Activated CD8-positive, alpha-beta memory T cell treated with anti-CD3 and anti-CD28 coated beads for 36 hours (primary cell): ENCODE data around the gene IFI30. TPM values are rescaled to one million over a fixed set of nuclear protein-coding genes. Genes with fewer than 3 reads are reported as not detected.
"Not testable (repeated sequence)": the region's sequence is repeated elsewhere in the genome, so short reads cannot be mapped to it uniquely, and the experiment has no call there.

Experiments
- CTCF ChIA-PET: fragments of 350-600 bp; sonication (Branson Sonifier 250); formaldehyde crosslinking; loops from one replicate; lab custom pipeline; 2021; ENCODE audit warnings: antibody characterized with exemption; lab: Charles Lee
- POLR2A ChIA-PET: fragments of 350-600 bp; sonication (Branson Sonifier 250); formaldehyde crosslinking; loops from one replicate; lab custom pipeline; 2021; ENCODE audit warnings: antibody characterized with exemption; lab: Charles Lee
- total RNA-seq, 2 experiments: library from RNA; stranded (reverse); gene quantifications; one replicate each; pipeline ENCODE4 v1.2.3, GENCODE V29; 2021

IFI30 gene
- total RNA-seq, 2 experiments from 2014 or later, result 22.5 to 24.6 TPM

DNA sequence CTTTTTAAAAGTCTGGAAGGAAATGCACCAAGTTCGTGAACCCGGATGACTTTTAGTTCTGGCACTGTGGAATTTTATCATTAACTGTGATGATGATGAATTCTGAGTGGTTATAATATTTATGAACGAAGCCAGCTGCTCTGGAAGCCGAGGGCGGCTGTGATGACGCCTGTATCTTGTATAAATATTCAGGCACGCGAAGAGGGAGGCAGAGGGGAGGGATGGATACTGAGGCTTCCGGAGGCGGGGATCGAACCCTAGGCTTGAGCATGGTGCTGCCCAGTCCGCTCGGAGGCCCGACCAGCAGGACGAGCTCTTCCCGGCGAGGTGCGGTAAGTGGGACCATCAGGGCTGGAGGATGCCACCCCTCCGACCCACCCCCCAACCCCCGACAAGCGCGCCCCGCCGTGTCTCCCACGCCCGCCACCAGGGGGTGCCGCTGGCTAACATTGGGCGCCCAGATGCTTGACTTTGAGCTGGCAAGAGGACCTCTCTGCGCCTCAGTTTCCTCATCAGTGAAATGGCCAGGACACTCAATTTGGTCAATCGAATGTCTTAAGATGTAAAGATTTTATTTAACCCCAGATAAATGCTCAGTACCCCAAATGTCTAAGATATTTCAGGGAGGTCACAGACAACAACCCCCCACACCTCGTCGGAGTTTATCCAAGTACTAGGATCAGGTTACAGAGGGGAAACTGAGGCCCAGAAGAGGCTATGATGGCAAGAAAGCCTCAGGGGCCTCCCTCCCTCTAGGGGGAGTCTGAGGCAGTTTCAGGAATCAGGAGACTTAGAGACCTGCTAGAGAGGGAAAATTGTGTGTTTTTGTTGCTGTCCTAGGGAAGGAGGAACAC, 34.7 kb downstream of the IFI30 start:
- ChIA-PET POLR2A (interaction anchor here (0.5 kb wide), 1 partner anchor 208 kb away, joined by 3 read pairs; no protein-coding TSS in a partner anchor), CTCF (interaction anchor here (0.6 to 8.2 kb wide), 14 partner anchors 11 to 131 kb away, joined by 3 to 95 read pairs (median 3); partner anchors contain the start of genes LSM4, MPV17L2 and PDE4C)

DNA sequence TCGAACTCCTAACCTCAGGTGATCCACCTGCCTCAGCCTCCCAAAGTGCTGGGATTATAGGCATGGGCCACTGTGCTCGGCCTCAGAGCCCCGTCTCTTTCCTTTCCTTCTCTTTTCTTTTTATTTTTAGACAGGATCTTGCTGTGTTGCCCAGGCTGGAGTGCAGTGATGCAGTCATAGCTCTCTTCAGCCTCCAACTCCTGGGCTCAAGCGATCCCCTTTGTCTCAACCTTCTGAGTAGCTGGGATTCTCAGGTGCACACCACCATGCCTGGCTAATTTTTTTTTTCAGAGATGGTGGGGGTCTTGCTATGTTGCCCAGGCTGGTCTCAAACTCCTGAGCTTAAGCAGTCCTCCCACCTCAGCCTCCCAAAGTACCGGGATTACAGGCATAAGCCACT, 36.3 kb downstream of the IFI30 start:
- CTCF ChIA-PET, result interaction anchor here (0.7 to 8.2 kb wide), 3 partner anchors 25 to 128 kb away, joined by 3 to 95 read pairs (median 4); a partner anchor contains a TSS
- POLR2A ChIA-PET, result not testable (repeated sequence)

DNA sequence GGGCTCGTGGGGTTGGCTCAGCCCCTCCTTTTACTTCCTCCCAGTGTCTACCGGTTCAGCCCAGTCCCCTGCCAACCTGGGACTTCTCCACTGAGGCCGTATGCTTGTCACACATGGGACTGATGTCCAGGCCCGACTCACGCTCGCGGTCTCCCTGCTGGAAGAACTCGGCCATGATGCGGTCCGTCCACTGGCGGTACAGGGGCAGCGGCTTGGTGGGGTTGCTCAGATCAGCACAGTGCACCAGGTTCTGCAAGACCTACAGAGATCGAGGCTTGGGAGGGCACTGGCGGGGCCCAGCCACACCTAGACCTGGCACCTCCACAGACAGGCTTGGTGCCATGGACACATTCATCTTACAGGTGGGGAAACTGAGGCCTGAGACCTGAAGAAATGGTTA, 38.1 kb downstream of the IFI30 start:
- POLR2A ChIA-PET, result no interaction called here
- CTCF ChIA-PET, result interaction anchor here (1.5 to 1.6 kb wide), 2 partner anchors 12 to 40 kb away, joined by 4 read pairs; no protein-coding TSS in a partner anchor

DNA sequence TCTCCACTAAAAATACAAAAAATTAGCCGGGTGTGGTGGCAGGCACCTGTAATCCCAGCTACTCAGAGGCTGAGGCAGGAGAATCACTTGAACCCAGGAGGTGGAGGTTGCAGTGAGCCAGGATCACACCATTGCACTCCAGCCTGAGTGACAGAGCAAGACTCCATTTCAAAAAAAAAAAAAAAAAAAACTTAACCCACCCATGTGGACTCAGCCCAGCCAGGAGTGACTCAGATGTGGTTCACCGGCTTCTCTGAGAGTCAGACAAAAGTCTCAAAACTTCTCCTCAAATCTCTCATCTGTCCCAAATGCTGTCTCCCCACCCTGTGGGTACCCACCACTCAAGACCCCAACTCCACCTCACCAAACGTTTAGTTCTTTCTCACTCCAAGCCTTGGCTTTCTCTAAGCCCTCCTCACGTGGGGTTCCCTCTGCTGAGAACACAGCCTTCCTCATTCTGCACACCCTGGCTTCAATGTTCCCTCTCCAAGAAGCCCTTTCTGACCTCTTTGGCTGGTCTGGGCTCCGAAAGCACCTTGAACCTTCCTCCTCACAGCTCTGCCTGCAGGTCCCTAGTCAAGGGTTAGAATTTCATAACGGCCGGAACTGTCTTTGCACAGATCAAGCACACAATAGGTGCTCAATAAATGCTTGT, 41.3 kb downstream of the IFI30 start:
- ChIA-PET CTCF (interaction anchor here (0.7 kb wide), 1 partner anchor 165 kb away, joined by 3 read pairs; no protein-coding TSS in a partner anchor), POLR2A (no interaction called here)

DNA sequence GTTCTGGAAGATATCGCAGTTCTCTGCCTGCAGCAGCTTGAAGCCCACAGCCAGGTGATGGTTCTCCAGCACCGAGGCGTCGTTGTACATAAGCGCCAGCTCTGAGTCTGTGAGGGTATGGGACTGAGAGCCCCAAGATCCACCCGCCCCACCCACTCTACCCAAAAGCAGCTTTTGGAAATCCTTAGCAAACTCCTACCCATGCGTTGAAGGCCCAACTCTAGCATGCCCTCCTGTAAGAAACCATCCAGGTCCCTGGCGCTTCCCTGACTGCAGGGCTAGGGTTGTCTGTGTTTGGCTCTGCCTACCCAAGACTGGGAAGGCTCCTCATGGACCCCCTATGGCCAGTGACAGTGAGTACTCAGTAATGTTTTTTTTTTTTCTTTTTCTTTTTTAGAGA, 43.2 kb downstream of the IFI30 start:
- POLR2A ChIA-PET, result no interaction called here

DNA sequence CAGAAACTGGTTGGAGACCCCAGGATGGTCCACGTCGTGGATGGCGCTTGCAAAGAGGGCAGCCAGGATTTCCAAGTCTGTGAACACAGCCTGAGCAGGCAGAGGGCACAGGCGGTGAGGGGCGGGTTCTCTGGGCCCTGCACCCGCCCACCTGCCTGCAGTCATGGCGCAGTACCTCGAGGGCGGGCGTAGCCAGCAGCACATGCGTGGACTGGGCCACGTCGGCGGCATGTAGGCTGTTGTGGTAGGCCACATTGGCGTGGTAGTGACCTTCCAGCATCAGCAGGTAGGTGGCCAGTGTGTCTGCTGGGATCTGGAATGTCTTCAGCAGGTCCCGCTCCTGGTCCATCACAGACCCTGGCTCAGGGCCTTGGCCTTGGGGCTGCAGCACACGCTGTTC, 44.5 kb downstream of the IFI30 start:
- ChIA-PET CTCF (interaction anchor here (0.9 to 1.1 kb wide), 2 partner anchors 14 to 33 kb away, joined by 3 read pairs; no protein-coding TSS in a partner anchor), POLR2A (no interaction called here)

More for the DNA sequence above, 43.2 kb downstream of the IFI30 start:
- CTCF ChIA-PET, result interaction anchor here (0.6 to 1.6 kb wide), 3 partner anchors 11 to 194 kb away, joined by 3 read pairs; no protein-coding TSS in a partner anchor

DNA sequence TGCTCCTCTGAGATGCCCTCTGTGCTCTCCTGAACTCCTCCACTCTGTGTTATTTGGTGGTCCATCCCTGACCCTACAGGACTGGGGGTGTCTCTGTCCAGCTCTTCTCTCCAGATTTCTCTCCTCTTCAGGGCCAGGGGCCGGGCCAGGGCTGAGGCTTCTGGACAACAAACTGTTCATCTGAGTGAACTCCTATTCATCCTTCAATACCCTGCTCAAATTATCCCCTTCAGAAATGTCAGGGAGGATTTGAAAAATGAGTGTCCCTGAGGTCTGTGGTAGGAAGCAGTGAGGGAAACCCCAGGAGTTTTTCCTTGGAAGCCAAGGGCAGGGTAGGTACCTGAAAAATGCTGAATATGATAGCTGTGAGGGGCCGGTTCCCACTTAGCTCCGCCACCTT, 45.0 kb downstream of the IFI30 start:
- POLR2A ChIA-PET, result no interaction called here
- CTCF ChIA-PET, result interaction anchor here (0.9 to 1.1 kb wide), 2 partner anchors 13 to 33 kb away, joined by 3 read pairs; no protein-coding TSS in a partner anchor

DNA sequence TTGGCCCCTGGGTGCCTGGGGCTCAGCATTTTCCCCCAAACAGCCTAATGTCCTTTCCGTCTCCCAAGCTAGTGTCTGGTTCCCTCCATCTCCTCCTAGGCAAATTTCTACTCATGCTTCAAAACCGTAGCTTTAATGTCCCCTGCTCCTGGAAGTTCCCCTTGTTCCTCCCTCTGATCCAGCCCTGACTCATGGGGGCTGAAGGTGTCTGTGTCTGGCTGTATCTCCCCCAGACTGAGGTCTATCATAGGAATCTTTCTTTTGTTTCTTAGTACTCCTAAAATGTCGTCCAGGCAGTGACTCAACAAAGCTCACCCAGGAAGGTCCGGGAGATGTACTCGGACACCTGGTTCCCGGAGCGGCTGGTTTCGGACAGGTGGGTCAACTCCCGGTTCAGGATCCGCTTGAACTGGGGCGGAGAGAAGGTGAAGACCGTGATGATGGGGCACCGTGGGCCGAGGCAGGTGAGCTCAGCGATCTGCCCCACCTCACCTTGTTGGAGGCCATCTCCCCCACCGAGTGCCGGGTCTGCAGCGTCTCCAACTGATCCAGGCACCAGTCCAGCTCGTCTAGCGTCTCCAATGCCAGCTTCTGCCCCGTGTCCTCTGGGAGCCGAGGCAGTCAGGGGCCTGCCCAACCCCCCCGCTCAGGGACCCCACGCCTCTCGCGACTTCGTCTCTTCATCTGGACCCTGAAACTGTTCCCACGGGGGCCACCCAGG, 46.5 kb downstream of the IFI30 start:
- POLR2A ChIA-PET, result no interaction called here
- CTCF ChIA-PET, result interaction anchor here (1.1 to 1.6 kb wide), 2 partner anchors 11 to 60 kb away, joined by 3 to 4 read pairs; no protein-coding TSS in a partner anchor

DNA sequence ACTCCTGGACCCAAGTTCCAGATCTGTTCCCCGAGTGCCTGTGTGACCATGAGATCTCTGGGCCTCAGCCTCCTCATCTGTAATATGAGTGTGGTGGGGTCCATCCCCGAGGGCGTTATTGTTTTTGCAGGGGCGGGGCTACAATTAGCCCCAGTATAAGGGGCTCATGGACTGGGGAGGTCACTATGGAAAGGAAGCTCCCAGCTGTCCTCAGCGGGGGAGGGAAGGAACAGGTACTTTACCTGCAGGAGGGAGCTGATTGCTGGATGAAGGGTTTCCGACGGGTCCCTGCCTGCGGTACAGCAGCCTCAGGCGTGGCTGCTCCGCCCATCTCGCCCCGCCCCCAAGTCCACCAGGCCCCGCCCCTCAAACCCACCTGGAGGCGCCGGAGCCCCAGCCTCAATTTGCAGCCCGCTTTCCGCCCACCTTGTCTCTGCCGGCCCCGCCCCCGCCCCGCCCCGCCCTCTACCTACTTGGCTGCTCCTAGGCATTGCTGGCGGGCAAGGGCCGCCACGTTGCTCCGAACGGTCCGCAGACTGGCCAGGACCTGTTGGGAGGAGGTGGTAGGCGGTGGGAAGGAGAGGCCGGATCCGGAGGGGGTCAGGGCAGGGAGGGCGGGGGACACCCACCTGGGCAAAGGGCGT, 47.1 kb downstream of the IFI30 start:
- ChIA-PET CTCF (interaction anchor here (1.1 to 1.6 kb wide), 2 partner anchors 10 to 59 kb away, joined by 3 to 4 read pairs; no protein-coding TSS in a partner anchor), POLR2A (no interaction called here)

DNA sequence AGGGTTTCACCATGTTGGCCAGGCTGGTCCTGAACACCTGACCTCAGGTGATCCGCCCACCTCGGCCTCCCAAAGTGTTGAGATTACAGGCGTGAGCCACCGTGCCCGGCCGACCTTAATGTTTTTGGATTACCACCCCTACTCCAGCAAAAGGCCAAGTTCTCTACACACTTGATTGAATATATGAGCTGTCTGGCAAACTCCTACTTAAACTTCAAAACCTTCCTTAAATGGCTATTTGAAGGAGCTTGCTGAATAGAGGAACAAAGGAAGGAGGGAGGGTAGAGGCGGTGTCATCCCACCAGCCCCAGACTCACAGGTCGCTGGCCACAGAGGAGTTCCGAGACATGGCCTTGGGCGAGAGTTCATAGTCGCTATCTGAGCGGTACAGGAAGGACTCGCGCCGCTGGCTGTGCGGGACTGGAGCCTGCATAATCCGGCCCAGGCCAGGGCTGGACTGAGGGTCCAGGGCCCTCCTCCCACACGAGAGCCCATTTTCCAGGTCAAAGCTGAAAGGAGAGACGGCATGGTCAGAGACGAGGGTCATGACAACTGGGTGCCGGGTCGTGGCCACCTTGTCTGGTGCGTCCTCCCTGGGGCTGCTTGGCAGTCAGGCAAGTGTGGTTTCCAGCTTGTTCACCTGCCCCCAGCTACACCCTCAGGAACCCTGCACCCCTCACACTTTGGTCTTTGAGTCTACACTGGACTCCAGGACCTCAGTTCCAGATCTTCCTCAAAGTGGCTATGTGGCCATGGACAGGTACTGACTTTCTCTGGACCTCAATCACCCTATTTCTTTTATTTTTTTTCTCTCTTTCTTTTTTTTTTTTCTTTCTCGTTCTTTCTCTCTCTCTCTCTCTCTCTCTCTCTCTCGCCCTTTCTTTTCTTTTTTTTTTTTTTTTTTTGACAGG, 48.5 kb downstream of the IFI30 start:
- POLR2A ChIA-PET, result no interaction called here
- CTCF ChIA-PET, result interaction anchor here (0.6 to 1.3 kb wide), 4 partner anchors 27 to 56 kb away, joined by 3 to 5 read pairs (median 3); no protein-coding TSS in a partner anchor

DNA sequence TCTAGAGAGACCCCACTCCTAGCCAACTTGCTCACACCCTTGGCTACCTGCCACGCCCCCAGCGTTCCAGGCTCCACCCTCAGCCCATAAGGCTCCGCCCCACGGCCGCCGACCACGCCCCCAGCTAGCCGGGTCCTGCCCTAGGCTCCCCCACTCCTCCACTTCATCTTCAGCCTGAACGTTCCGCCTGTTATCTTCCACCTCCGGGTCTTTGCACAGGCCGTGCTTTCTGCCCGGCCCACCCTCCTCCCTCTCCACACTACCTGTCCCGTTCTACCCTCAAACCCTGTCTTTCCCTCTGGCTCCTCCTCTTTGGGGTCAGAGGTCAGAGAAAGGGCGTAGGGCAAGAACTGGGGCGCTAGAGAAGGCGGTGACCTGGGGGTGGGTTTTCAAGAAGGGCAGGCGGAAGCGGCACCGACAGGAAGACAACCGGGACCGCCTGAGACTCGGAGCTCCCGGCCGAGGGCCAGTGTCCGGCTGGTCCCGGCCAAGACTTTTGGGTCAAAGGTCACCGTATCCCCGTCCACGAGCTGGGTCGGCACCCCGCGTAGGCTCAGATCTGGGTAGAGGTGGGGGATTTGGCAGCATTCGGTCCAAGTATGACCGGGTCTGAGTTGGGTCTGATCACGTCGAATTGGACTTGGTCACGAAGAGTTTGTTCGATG, 50.4 kb downstream of the IFI30 start:
- POLR2A ChIA-PET, result interaction anchor here (1.2 kb wide), 1 partner anchor 20 kb away, joined by 5 read pairs; the partner anchor contains the start of gene RAB3A

DNA sequence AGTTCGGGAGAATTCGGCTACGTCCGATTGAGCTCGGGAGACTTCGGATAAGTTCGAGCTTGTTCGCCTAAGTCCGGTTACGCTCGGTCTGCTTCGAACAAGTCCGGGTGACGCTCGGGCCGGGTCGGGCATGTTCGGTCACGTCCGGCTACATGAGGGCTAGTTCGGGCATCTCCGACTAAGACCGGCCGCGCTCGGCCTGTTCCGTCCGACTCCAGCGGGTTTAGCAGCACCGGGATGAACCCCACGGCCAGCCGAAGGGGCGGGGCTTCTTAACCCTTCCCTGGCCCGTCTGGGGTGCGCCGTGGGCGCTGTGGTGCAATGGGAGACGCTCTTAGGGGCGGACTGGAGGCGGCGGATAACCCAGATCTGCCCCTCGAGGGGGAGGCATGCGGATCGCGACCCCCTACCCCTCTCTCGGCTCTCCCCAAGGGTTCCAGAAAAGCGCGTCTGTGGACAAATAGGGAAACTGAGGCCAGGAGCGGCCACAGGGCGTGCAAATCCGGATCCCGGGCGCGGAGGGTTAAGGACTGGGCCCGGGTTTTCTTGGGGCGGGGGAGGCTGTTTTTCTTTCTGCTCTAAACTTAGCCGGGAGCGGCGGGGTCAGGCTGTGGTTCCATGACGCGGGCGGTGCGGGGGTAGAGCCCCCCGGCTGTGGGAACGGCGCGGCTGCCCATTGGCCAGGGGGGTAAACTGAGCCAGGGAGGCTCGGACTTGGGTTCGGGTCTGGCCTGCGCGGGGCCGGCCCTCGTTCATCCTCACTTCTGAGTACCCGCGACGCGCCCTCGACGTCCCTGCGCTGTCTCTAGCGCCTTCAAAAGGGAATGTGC, 51.1 kb downstream of the IFI30 start:
- ChIA-PET POLR2A (interaction anchor here (1.2 kb wide), 1 partner anchor 21 kb away, joined by 5 read pairs; the partner anchor contains the start of gene RAB3A), CTCF (interaction anchor here (0.7 to 2.1 kb wide), 7 partner anchors 12 to 163 kb away, joined by 3 to 6 read pairs (median 4); no protein-coding TSS in a partner anchor)

More for the DNA sequence above, 50.4 kb downstream of the IFI30 start:
- CTCF ChIA-PET, result interaction anchor here (0.7 to 2.1 kb wide), 8 partner anchors 11 to 164 kb away, joined by 3 to 6 read pairs (median 4); no protein-coding TSS in a partner anchor

DNA sequence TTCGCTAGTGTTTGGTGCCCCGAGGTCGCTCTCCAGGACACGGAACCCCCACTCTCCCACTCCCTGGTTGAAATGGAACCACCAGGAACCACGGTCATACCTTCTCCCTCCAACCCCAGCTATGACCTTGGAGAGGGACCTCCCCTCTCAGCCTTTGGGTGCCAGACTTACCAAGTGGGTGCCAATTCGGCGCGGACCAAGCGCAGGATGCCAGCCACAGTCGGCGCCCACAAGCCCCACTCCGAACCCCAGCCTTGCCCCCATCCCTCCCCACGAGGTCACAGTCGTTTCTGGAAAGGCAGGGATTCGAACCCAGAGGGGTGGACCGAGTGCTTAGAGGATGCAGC, 51.7 kb downstream of the IFI30 start:
- ChIA-PET POLR2A (interaction anchor here (0.6 kb wide), 1 partner anchor 168 kb away, joined by 3 read pairs; no protein-coding TSS in a partner anchor), CTCF (interaction anchor here (1.7 to 2.1 kb wide), 2 partner anchors 17 to 163 kb away, joined by 6 to 7 read pairs; no protein-coding TSS in a partner anchor)

DNA sequence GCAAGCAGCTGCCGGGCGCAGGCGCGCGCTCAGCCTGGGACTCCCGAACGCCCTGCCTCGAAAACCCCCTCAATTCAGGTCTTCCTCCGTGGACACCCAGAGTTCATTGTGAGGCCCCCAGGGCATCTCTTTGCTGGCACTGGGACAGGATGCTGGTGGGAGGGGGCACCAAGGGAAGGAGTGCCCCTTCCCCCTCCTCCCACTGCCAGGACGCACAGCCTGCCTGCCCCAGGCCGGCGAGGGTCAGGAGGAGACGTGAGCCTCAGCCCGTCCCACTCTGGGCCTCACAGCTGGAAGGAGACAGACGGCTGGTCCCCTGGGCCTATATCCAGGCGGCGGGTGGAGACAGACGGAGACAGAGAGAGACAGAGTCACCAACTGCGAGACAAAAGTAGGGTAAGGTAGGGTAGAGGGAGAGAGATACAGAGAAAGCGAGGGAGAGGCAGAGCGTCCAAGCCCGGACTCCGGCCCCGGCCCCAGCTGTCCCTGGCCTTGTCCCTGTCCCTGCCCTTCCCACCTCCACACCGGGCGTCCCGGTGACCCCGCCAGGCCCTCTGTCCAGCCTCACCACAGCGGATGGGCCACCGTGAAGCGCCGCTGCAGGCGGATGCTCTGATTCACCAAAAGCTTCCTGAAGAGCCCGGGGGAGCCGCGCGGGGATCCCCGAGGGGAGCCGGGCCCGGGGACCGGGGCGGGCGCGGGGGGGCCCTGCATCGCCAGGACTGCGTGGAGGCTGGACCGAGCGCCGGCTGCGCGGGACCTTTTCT, 52.3 kb downstream of the IFI30 start, which contains the start of gene PDE4C:
Gene PDE4C (minus strand): TSS at position 737 of the 767 bp plus-strand sequence. CDS start 23 bp downstream, at position 714.
- ChIA-PET CTCF (interaction anchor here (1.2 to 1.7 kb wide), 2 partner anchors 18 to 163 kb away, joined by 6 to 7 read pairs; no protein-coding TSS in a partner anchor), POLR2A (interaction anchor here (0.6 kb wide), 1 partner anchor 167 kb away, joined by 3 read pairs; no protein-coding TSS in a partner anchor)
